HG03280 (cell line): Measurements from ENCODE around the gene MARCHF5.
"Not testable (repeated sequence)": the region's sequence is repeated elsewhere in the genome, so short reads cannot be mapped to it uniquely, and the experiment has no call there.

Experiments used
- ATAC-seq: cut with Tn5 transposase; IDR thresholded peaks from one replicate; pipeline ENCODE4 v1.9.1; 2021; ENCODE audit warnings: mild to moderate bottlenecking, moderate library complexity; ENCODE audit not compliant: unreplicated experiment

Gene MARCHF5

GRCh38 chr10:92384741-92385140, 93.8 kb downstream of the MARCHF5 start:
- no peak for ATAC-seq

GRCh38 chr10:92385831-92386230, 94.9 kb downstream of the MARCHF5 start:
- ATAC-seq = no peak

GRCh38 chr10:92387289-92387940, 96.4 kb downstream of the MARCHF5 start:
- ATAC-seq = no peak

GRCh38 chr10:92393173-92393572, 102.2 kb downstream of the MARCHF5 start:
- not testable (repeated sequence) for ATAC-seq

- no peak for ATAC-seq
Measured at GRCh38 chr10:92395271-92395670, 104.3 kb downstream of the MARCHF5 start.

GRCh38 chr10:92402234-92402633, 111.3 kb downstream of the MARCHF5 start:
- ATAC-seq = not testable (repeated sequence)
